ENCODE data around the gene CRYL1.

DNA sequence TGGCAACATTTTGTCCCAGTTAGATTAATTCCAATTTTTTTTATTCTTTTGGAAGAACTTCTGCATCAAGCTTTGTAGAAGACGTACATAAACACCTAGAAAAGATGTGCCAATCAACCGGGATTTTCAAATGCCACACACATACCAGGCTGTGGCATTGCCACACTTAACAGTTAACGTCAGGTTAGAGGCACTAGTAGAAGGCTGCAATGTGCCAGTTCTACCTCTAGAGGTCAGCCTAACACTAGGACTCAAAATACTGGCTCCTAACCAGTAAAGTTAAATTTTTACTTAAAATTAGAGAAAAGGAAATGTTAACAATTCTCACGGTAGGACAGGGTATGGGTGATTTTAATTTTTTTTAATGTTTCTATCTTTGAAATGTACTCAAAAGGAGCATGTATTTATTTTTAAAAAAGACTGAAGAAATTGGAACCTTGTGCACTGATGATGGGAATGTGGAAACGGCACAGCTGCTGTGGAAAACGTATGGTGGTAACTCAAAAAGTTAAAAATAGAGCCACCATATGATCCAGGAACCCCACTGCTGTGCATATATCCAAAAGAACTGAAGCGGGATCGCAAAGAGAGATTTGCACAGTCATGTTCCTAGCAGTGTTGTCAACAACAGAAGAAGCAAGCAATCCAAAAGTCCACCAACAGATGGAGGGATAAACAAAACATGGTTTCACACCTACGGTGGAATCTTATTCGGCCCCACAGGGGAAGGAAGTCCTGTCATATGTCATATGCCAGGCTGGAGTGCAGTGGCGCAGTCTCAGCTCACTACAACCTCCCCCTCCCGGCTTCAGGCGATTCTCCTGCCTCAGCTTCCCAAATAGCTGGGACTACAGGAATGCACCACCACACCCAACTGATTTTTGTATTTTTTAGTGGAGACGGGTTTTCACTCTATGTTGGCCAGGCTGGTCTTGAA, 30.3 kb downstream of the CRYL1 start:
- TF ChIP-seq, protein P1, sequence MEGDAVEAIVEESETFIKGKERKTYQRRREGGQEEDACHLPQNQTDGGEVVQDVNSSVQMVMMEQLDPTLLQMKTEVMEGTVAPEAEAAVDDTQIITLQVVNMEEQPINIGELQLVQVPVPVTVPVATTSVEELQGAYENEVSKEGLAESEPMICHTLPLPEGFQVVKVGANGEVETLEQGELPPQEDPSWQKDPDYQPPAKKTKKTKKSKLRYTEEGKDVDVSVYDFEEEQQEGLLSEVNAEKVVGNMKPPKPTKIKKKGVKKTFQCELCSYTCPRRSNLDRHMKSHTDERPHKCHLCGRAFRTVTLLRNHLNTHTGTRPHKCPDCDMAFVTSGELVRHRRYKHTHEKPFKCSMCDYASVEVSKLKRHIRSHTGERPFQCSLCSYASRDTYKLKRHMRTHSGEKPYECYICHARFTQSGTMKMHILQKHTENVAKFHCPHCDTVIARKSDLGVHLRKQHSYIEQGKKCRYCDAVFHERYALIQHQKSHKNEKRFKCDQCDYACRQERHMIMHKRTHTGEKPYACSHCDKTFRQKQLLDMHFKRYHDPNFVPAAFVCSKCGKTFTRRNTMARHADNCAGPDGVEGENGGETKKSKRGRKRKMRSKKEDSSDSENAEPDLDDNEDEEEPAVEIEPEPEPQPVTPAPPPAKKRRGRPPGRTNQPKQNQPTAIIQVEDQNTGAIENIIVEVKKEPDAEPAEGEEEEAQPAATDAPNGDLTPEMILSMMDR (IDR thresholded peaks at IDR 0.05; ENCODE audit: low read depth, low read length): peak; percentile 94
- TF ChIP-seq POLR2A (IDR thresholded peaks at IDR 0.05; ENCODE audit: extremely low read depth, insufficient read length) (no peak), MYC (IDR thresholded peaks at IDR 0.05; ENCODE audit: low read depth, low read length) (no peak)
- TF ChIP-seq, protein P2, sequence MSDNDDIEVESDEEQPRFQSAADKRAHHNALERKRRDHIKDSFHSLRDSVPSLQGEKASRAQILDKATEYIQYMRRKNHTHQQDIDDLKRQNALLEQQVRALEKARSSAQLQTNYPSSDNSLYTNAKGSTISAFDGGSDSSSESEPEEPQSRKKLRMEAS (IDR thresholded peaks at IDR 0.05; ENCODE audit: low read depth, low read length): peak; percentile 58

Data from NB4 (cell line).